Measurements from ENCODE around the gene MRPL33.

MRPL33 gene

DNA sequence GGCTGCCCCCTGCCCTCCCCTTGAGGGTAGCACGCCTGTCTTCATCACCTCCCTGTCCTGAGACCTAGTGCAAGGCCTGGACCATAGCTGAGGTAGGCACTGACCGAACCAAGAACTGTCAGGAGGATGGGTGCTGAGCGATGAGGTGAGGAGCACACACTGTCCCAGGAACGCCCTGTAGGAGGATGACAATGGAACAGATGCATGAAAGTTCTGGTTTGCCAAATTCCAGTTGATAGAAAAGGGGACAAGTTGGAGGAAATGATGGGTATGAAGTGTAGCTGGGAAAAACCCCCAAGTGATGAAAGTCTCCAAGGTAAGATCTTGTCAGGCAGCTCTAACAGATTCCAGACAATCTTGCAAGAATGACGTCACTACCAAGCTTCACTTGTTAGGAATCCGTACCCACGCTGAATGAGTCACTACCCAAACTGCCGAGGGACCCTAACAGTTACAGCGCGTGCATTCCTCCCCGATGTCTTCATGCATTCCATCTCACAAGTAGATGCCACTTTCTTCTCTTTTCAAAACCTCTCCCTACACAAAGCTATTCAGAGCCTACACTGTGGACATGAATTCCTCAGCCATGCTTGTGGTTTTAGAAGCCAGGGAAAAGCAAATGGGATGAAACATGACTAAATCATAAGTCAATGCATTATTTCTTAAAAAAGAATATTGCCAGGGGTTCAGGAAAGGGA lies 27.6 kb downstream of the MRPL33 start:
- H3K4me3 ChIP-seq (ENCODE audit: low read depth, low read length): no peak overlapping the region
- TF ChIP-seq, protein P1, sequence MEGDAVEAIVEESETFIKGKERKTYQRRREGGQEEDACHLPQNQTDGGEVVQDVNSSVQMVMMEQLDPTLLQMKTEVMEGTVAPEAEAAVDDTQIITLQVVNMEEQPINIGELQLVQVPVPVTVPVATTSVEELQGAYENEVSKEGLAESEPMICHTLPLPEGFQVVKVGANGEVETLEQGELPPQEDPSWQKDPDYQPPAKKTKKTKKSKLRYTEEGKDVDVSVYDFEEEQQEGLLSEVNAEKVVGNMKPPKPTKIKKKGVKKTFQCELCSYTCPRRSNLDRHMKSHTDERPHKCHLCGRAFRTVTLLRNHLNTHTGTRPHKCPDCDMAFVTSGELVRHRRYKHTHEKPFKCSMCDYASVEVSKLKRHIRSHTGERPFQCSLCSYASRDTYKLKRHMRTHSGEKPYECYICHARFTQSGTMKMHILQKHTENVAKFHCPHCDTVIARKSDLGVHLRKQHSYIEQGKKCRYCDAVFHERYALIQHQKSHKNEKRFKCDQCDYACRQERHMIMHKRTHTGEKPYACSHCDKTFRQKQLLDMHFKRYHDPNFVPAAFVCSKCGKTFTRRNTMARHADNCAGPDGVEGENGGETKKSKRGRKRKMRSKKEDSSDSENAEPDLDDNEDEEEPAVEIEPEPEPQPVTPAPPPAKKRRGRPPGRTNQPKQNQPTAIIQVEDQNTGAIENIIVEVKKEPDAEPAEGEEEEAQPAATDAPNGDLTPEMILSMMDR (IDR thresholded peaks at IDR 0.05; ENCODE audit: low read depth, low read length, missing control alignments): no peak
- in situ Hi-C loops (cut with HindIII; ENCODE audit: low sequenced_read_pairs): no loop called here
- DNase-seq (ENCODE audit: low read depth): peak; percentile 100

DNA sequence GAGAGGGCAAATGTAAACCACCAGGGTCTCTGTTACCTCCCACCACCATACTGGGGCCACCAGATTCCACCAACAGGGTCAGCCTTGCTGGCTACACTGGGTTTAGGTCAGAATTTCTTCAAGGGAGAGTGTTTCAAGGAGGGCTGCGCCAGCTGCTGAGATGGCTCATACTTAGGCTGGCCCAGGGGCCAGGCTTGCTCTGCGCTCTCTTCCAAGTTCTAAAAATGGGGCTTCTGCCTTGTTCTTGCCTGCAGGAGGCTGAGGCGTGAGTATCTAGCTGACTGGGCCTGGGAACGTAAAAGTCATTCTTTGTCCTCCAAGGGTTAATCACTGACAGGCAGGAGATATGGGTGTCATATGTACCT lies 28.1 kb downstream of the MRPL33 start:
- no peak for DNase-seq (ENCODE audit: low read depth)
- TF ChIP-seq, protein P1 (IDR thresholded peaks at IDR 0.05; ENCODE audit: low read depth, low read length, missing control alignments): peak; percentile 21
- H3K4me3 ChIP-seq (ENCODE audit: low read depth, low read length): no peak overlapping the region
- in situ Hi-C loops (cut with HindIII; ENCODE audit: low sequenced_read_pairs): no loop called here

DNA sequence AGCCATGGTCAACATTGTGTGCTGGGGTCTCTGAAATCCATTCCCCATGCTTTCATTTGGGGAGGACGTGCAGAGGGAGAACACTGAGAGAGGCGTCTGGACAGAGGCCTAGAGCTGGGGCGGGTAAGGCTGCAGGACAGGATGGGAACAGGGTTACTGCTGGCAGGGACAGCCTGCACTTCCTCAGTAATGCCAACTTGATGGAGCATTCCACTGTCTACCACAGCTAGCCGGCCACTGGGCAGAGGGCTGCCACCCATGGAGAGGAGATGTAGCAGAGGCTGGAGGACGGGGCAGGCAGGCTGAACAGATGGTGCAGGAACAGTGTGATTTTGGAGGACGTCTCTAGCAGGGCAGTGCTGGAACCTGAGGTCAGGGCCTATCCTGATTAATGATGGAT lies 29.3 kb downstream of the MRPL33 start:
- no peak overlapping the region for H3K4me3 ChIP-seq (ENCODE audit: low read depth, low read length)
- DNase-seq (ENCODE audit: low read depth): no peak
- in situ Hi-C loops (cut with HindIII; ENCODE audit: low sequenced_read_pairs): no loop called here
- TF ChIP-seq, protein P1 (IDR thresholded peaks at IDR 0.05; ENCODE audit: low read depth, low read length, missing control alignments): no peak

DNA sequence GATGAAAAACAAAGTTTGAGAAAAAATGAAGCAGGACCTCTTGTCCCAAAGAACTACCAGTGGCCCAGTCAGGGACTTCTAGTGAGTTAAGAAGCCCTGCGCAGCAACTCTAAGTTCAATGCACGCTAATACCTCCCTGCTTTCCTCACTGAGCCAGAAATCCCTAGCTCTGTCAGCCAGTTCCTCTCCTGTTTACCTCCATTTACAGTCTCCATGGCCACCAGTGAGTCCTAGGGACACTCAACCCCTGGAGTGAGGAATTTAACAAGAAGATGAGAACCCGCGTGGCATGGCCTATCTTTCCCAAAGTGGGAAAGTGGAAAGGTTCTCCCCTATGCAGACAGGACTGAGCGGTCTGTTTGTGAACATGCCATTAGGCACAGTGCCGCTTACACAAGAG lies 31.0 kb downstream of the MRPL33 start:
- no peak overlapping the region for H3K4me3 ChIP-seq (ENCODE audit: low read depth, low read length)
- TF ChIP-seq, protein P1 (IDR thresholded peaks at IDR 0.05; ENCODE audit: low read depth, low read length, missing control alignments): no peak
- in situ Hi-C loops (cut with HindIII; ENCODE audit: low sequenced_read_pairs): no loop called here
- DNase-seq (ENCODE audit: low read depth): no peak

DNA sequence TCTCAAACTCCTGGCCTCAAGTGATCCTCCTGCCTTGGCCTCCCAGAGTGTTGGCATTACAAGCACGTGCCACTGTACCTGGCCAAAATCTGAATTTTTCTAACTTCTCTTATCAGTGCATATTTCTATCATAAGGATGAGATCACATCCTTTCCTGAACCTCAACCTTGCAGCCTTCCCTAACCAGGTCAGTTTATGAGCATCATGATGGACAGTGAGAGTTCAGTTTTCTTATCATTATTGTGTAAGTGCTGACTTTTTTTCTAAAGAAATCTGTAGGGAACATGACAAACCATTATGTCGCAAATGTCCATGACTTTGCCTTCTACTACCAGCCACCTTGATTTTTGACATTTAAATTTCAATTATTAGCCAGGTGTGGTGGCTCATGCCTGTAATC lies 31.5 kb downstream of the MRPL33 start:
- no peak for DNase-seq (ENCODE audit: low read depth)
- in situ Hi-C loops (cut with HindIII; ENCODE audit: low sequenced_read_pairs): no loop called here
- H3K4me3 ChIP-seq (ENCODE audit: low read depth, low read length): no peak overlapping the region
- TF ChIP-seq, protein P1 (IDR thresholded peaks at IDR 0.05; ENCODE audit: low read depth, low read length, missing control alignments): no peak

DNA sequence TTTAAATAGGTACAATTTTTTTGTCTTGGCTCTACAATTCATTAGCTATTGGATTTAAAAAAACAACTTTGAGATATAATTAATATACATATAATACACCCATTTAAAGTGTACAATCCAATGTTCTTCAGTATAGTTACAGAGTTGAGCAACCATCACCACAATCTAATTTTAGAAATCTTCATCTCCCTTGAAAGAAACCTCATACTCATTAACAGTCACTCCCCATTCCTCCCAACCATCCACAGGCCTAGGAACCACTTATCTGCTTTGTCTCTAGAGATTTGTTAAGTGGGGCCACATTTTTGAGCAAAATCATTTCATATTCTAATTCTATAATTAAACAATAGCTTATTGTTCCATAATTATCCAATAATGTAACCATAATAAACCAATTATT lies 32.6 kb downstream of the MRPL33 start:
- H3K4me3 ChIP-seq (ENCODE audit: low read depth, low read length): no peak overlapping the region
- no peak for DNase-seq (ENCODE audit: low read depth)
- TF ChIP-seq, protein P1 (IDR thresholded peaks at IDR 0.05; ENCODE audit: low read depth, low read length, missing control alignments): no peak
- in situ Hi-C loops (cut with HindIII; ENCODE audit: low sequenced_read_pairs): no loop called here

Measured in astrocyte of the cerebellum (primary cell).